Smooth muscle cell (in vitro differentiated cells): ENCODE results near the gene CELSR3. TPM values are rescaled to one million over a fixed set of nuclear protein-coding genes. Genes with fewer than 3 reads are reported as not detected.

ENCODE experiments used
- DNase-seq: peaks from one replicate; lab custom pipeline; 2025; ENCODE audit not compliant: unreplicated experiment; lab: John Stamatoyannopoulos, UW
- H2AFZ ChIP-seq: fragments of 200-600 bp; sonication (generic); 2 replicates; pipeline ENCODE4 v1.6.0; 2016; ENCODE audit warnings: antibody characterized with exemption, low read depth, mild to moderate bottlenecking
- H3F3A ChIP-seq: fragments of 200-600 bp; sonication (generic); 2 replicates; pipeline ENCODE4 v1.6.0; 2017; ENCODE audit warnings: antibody characterized with exemption, low read depth
- H3K27ac ChIP-seq: fragments of 200-600 bp; sonication (generic); 2 replicates; pipeline ENCODE4 v1.5.1; 2016; ENCODE audit warnings: low read depth, mild to moderate bottlenecking
- H3K27me3 ChIP-seq: fragments of 200-600 bp; sonication (generic); 2 replicates; pipeline ENCODE4 v1.6.1; 2016; ENCODE audit warnings: low read depth, mild to moderate bottlenecking
- H3K36me3 ChIP-seq: fragments of 200-600 bp; sonication (generic); 2 replicates; pipeline ENCODE4 v1.5.1; 2016; ENCODE audit warnings: low read depth
- H3K4me1 ChIP-seq: fragments of 200-600 bp; sonication (generic); 2 replicates; pipeline ENCODE4 v1.5.1; 2016; ENCODE audit warnings: low read depth
- H3K4me2 ChIP-seq: fragments of 200-600 bp; sonication (generic); 2 replicates; pipeline ENCODE4 v1.6.0; 2016; ENCODE audit warnings: mild to moderate bottlenecking
- H3K4me3 ChIP-seq: fragments of 200-600 bp; sonication (generic); 2 replicates; pipeline ENCODE4 v1.5.1; 2016; ENCODE audit warnings: mild to moderate bottlenecking
- H3K79me2 ChIP-seq: fragments of 200-600 bp; sonication (generic); 2 replicates; pipeline ENCODE4 v1.6.0; 2016; ENCODE audit warnings: low read depth, mild to moderate bottlenecking
- H3K9ac ChIP-seq: fragments of 200-600 bp; sonication (generic); 2 replicates; pipeline ENCODE4 v1.6.0; 2016; ENCODE audit warnings: low read depth
- H3K9me3 ChIP-seq: fragments of 200-600 bp; sonication (generic); replicated peaks from 2 replicates; pipeline ENCODE4 v1.5.1; 2016; ENCODE audit warnings: low read depth
- H4K20me1 ChIP-seq: fragments of 200-600 bp; sonication (generic); 2 replicates; pipeline ENCODE4 v1.6.0; 2016; ENCODE audit warnings: low read depth
- CTCF ChIP-seq: fragments of 200-600 bp; sonication (generic); IDR thresholded peaks from 2 replicates; pipeline ENCODE4 v1.5.1; 2017; ENCODE audit warnings: borderline replicate concordance, mild to moderate bottlenecking, antibody characterized with exemption; ENCODE audit not compliant: insufficient read depth, poor library complexity, severe bottlenecking
- WGBS: methylation state at CpG from one replicate; pipeline ENCODE4 v1.1.7; 2016; ENCODE audit warnings: low lambda C conversion rate; 5-methylcytosine and 5-hydroxymethylcytosine counted together
- polyA plus RNA-seq: library from polyadenylated mRNA; unstranded; fragments of >200 nt; fragmentation: Nextera tagmentation; extraction: Ambion mirVana; gene quantifications from 2 replicates; pipeline ENCODE4 v1.2.1, GENCODE V29; 2016
- total RNA-seq: library from RNA; depleted of rRNA; stranded (reverse); fragments of >200 nt; gene quantifications from 2 replicates; pipeline ENCODE4 v1.2.3, GENCODE V29; 2014

The CELSR3 gene
- total and polyA plus RNA-seq, 2 experiments from 2014 or later = 1.5 to 2.5 TPM

- peak; percentile 86 for DNase-seq
- 1% methylated on average over 68 of the region's 68 CpGs for WGBS
- peak within 1 kb of the TSS; percentile 94 for H3K4me2 ChIP-seq
- H3K27me3 ChIP-seq = no peaks in the 10 kb centered on the region
- peaks cover 24% of the 10 kb centered on the region for H4K20me1 ChIP-seq
- H2AFZ ChIP-seq = peak within 1 kb of the TSS; percentile 58
- H3K36me3 ChIP-seq = no peaks in the 10 kb centered on the region
- H3K4me1 ChIP-seq = peaks cover 8% of the 10 kb centered on the region
- H3K79me2 ChIP-seq = peaks cover 6% of the 10 kb centered on the region
- peak within 1 kb of the TSS; percentile 65 for H3K9ac ChIP-seq
- peak; percentile 44 for TF ChIP-seq CTCF
- H3K9me3 ChIP-seq = no peaks in the 10 kb centered on the region
- H3F3A ChIP-seq = no peaks in the 10 kb centered on the region
- H3K4me3 ChIP-seq = peak within 1 kb of the TSS; percentile 81
- H3K27ac ChIP-seq = no peak within 1 kb of the TSS
These were observed 27.3 kb downstream of the CELSR3 start, which contains the start of gene SLC26A6 for GRCh38 chr3:48635222-48636021. TSS of gene SLC26A6 (minus strand) at chr3:48635461. CDS start at chr3:48635393, 68 bp downstream.

GRCh38 chr3:48634661-48635221, 27.9 kb downstream of the CELSR3 start:
- DNase-seq = peak; percentile 45
- TF ChIP-seq CTCF = no peak
- peaks cover 24% of the 10 kb centered on the region for H4K20me1 ChIP-seq
- H3K79me2 ChIP-seq = peaks cover 6% of the 10 kb centered on the region
- H3K9me3 ChIP-seq = no peaks in the 10 kb centered on the region
- peak overlapping the region; percentile 94 for H3K4me2 ChIP-seq
- peak overlapping the region; percentile 58 for H2AFZ ChIP-seq
- no peak overlapping the region for H3K27ac ChIP-seq
- WGBS = 2% methylated on average over 20 of the region's 30 CpGs
- H3F3A ChIP-seq = no peaks in the 10 kb centered on the region
- no peaks in the 10 kb centered on the region for H3K27me3 ChIP-seq
- H3K9ac ChIP-seq = peak overlapping the region; percentile 65
- H3K36me3 ChIP-seq = no peaks in the 10 kb centered on the region
- H3K4me1 ChIP-seq = peaks cover 8% of the 10 kb centered on the region
- H3K4me3 ChIP-seq = peak overlapping the region; percentile 81

- Histone ChIP-seq H2AFZ (no peak overlapping the region), H3K4me3 (peak overlapping the region; percentile 81), H4K20me1 (peaks cover 24% of the 10 kb centered on the region), H3K9ac (no peak overlapping the region), H3K9me3 (no peaks in the 10 kb centered on the region), H3F3A (no peaks in the 10 kb centered on the region), H3K36me3 (no peaks in the 10 kb centered on the region), H3K79me2 (peaks cover 6% of the 10 kb centered on the region), H3K4me1 (peaks cover 8% of the 10 kb centered on the region), H3K27ac (no peak overlapping the region), H3K27me3 (no peaks in the 10 kb centered on the region), H3K4me2 (peak overlapping the region; percentile 94)
- no peak for TF ChIP-seq CTCF
- no peak for DNase-seq
- WGBS = 89% methylated on average over 2 of the region's 2 CpGs
These were observed 28.9 kb downstream of the CELSR3 start for GRCh38 chr3:48633743-48634142.
